NCI-H2081 (cell line): ENCODE data around the gene C9orf43.
"Not testable (repeated sequence)": the region's sequence is repeated elsewhere in the genome, so short reads cannot be mapped to it uniquely, and the experiment has no call there.

Experiments used
- DNase-seq, 2 experiments: peaks; one replicate each; lab custom pipeline; 2025; lab: John Stamatoyannopoulos, UW

The C9orf43 gene

GRCh38 chr9:113381441-113381840 is 29.1 kb upstream of the C9orf43 start:
- not testable (repeated sequence) for DNase-seq

- DNase-seq: no peak
Measured at GRCh38 chr9:113381909-113382411, 28.6 kb upstream of the C9orf43 start.

GRCh38 chr9:113386571-113387393 is 23.8 kb upstream of the C9orf43 start:
- no peak for DNase-seq

- DNase-seq: no peak
Measured at GRCh38 chr9:113387560-113388230, 22.9 kb upstream of the C9orf43 start.

GRCh38 chr9:113388833-113389232 is 21.7 kb upstream of the C9orf43 start:
- DNase-seq: no peak

- no peak for DNase-seq
Measured at GRCh38 chr9:113389451-113389850, 21.1 kb upstream of the C9orf43 start.

- no peak for DNase-seq
Measured at GRCh38 chr9:113390192-113390960, 20.2 kb upstream of the C9orf43 start.

GRCh38 chr9:113391917-113392316 is 18.6 kb upstream of the C9orf43 start:
- DNase-seq: no peak

- no peak for DNase-seq
Measured at GRCh38 chr9:113393281-113393680, 17.3 kb upstream of the C9orf43 start.

- DNase-seq: no peak
Measured at GRCh38 chr9:113395000-113395861, 15.3 kb upstream of the C9orf43 start.

- DNase-seq: no peak
Measured at GRCh38 chr9:113397203-113397631, 13.3 kb upstream of the C9orf43 start.

- no peak for DNase-seq
Measured at GRCh38 chr9:113398796-113399195, 11.8 kb upstream of the C9orf43 start.

- DNase-seq: no peak
Measured at GRCh38 chr9:113399646-113400200, 10.8 kb upstream of the C9orf43 start.

- peak; percentile 97 to 98 for DNase-seq
Measured at GRCh38 chr9:113401027-113401792, 9.3 kb upstream of the C9orf43 start, which contains the start of gene ALAD. Gene ALAD (minus strand): TSS chr9:113401284. CDS start chr9:113393559, 7,725 bp downstream.

GRCh38 chr9:113403646-113404045 is 6.9 kb upstream of the C9orf43 start:
- DNase-seq: no peak

GRCh38 chr9:113406353-113406752 is 4.2 kb upstream of the C9orf43 start:
- DNase-seq: not testable (repeated sequence)

GRCh38 chr9:113406873-113407511 is 3.6 kb upstream of the C9orf43 start:
- DNase-seq: peak; percentile 25 to 63

GRCh38 chr9:113409481-113409880 is 1.1 kb upstream of the C9orf43 start:
- DNase-seq: no peak

- DNase-seq: peak in 1 of 2 experiments; percentile 29
Measured at GRCh38 chr9:113409883-113410206, 702 bp upstream of the C9orf43 start.
